Mesodermal cell (in vitro differentiated cells): Measurements from ENCODE around the gene HCAR1.
"Not testable (repeated sequence)": the region's sequence is repeated elsewhere in the genome, so short reads cannot be mapped to it uniquely, and the experiment has no call there.

Source experiments
- H3K27ac ChIP-seq: 2 replicates; pipeline ENCODE4 v1.7.0; 2013; ENCODE audit warnings: mild to moderate bottlenecking, low read depth, low read length, moderate library complexity; ENCODE audit not compliant: severe bottlenecking
- H3K36me3 ChIP-seq: 2 replicates; pipeline ENCODE4 v1.7.1; 2013; ENCODE audit warnings: mild to moderate bottlenecking, low read length, moderate library complexity; ENCODE audit not compliant: control insufficient read depth, insufficient read depth
- H3K4me1 ChIP-seq: one replicate; pipeline ENCODE4 v1.7.1; 2013; ENCODE audit warnings: mild to moderate bottlenecking, low read length; ENCODE audit not compliant: insufficient read depth, control insufficient read depth, poor library complexity, severe bottlenecking
- H3K4me3 ChIP-seq: 2 replicates; pipeline ENCODE4 v1.7.0; 2013; ENCODE audit warnings: low read length, control low read depth, mild to moderate bottlenecking; ENCODE audit not compliant: insufficient read depth, poor library complexity, severe bottlenecking; ENCODE audit errors: extremely low read depth
- H3K9me3 ChIP-seq: 2 replicates; pipeline ENCODE4 v1.7.1; 2013; ENCODE audit warnings: mild to moderate bottlenecking, low read length, moderate library complexity; ENCODE audit not compliant: control insufficient read depth
- WGBS, 2 experiments: methylation state at CpG; one replicate each; pipeline ENCODE4 v1.1.5; 2013; ENCODE audit warnings: missing lambda C conversion rate in 2 of 2; ENCODE audit not compliant: insufficient coverage in 2 of 2; 5-methylcytosine and 5-hydroxymethylcytosine counted together

Gene HCAR1

DNA sequence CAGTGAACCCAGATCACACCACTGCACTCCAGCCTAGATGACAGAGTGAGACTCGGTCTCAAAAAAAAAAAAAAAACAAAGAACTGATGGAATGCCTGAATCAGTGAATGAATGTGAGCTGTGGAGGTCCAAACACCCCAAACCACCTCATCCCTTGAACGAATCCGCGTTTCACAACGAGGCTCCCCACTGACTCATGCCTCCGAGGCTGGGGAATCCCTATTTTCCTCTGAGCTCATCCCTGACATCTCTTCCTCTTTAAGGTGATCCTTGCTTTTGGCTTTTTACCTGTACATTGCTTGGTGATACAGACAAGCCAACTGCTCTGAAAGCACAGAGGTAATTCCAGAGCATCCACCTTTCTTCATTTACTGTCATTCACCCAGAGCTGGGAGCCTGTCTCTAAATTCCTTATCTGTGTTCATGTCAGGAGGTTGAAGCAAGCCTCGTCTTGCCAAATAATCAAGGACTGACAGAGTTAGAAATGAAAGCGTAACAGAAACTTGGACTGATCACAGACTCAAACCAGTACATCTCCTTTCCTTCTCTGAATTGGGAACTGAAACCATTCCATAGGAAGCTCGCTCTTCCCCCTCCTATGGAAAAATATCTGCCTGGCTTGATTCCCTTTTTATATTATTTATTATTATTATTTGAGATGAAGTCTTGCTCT, 30.5 kb downstream of the HCAR1 start:
- not testable (repeated sequence) for H3K9me3 ChIP-seq, H3K4me3 ChIP-seq, H3K27ac ChIP-seq, H3K36me3 ChIP-seq, H3K4me1 ChIP-seq
- no CpG with 5 or more reads among the region's 9 CpGs for WGBS, 2 experiments

- H3K27ac ChIP-seq, H3K9me3 ChIP-seq, H3K4me1 ChIP-seq, H3K36me3 ChIP-seq, H3K4me3 ChIP-seq: not testable (repeated sequence)
- no CpG with 5 or more reads among the region's 2 CpGs for WGBS, 2 experiments
Observed at GRCh38 chr12:122696922-122697321, 33.7 kb downstream of the HCAR1 start.

- Histone ChIP-seq H3K9me3 (no peaks in the 10 kb centered on the region), H3K36me3 (no peaks in the 10 kb centered on the region), H3K4me3 (no peak overlapping the region), H3K4me1 (no peaks in the 10 kb centered on the region), H3K27ac (no peak overlapping the region)
- WGBS, 2 experiments, result 93% methylated on average over 3 of the region's 3 CpGs; no CpG with 5 or more reads in 1 of the 2 experiments
Observed at GRCh38 chr12:122691566-122691965, 39.1 kb downstream of the HCAR1 start.

DNA sequence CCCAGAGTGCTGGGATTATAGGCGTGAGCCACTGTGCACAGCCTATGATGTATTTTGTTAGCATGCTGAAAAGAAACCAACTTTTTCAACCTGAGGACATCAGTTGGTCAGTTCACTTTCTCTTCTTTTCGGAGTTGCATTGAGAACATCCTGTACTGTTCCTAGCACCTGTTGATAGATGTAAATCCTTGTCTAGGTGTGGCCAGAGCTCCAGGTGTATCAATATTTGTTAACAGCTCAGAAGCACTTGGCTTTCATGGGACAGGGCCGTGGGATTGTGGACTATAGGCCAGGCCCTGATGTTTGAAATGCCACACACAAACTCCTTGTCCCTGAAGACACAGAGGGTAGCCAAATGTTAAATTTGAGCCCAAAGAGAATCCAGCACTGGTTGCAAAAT, 42.4 kb downstream of the HCAR1 start:
- Histone ChIP-seq H3K27ac (no peak overlapping the region), H3K9me3 (no peaks in the 10 kb centered on the region), H3K36me3 (no peaks in the 10 kb centered on the region), H3K4me1 (no peaks in the 10 kb centered on the region), H3K4me3 (no peak overlapping the region)
- WGBS, 2 experiments, result 89 to 90% methylated on average over 2 to 3 of the region's 3 CpGs

GRCh38 chr12:122687086-122687485, 43.6 kb downstream of the HCAR1 start:
- Histone ChIP-seq H3K4me3 (no peak overlapping the region), H3K27ac (no peak overlapping the region), H3K9me3 (no peaks in the 10 kb centered on the region), H3K4me1 (no peaks in the 10 kb centered on the region), H3K36me3 (no peaks in the 10 kb centered on the region)
- WGBS, 2 experiments, result 87 to 88% methylated on average over 5 of the region's 5 CpGs

DNA sequence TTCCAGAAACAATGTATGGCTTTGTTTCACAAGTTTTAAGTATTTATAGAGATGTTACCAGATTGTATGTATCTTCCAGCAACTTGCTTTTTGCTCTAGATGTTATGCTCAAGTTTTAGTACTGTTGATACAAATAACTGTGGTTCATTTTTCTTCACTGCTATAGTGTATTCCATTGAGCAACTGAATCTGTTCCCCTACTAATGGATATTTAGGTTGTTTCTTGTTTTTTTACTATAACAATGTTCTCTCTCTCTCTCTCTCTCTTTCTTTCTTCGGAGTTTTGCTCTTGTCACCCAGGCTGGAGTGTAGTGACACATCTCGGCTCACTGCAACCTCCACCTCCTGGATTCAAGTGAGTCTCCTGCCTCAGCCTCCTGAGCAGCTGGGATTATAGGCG, 44.1 kb downstream of the HCAR1 start:
- WGBS, 2 experiments, result 76% methylated on average over 2 of the region's 3 CpGs; no CpG with 5 or more reads in 1 of the 2 experiments

DNA sequence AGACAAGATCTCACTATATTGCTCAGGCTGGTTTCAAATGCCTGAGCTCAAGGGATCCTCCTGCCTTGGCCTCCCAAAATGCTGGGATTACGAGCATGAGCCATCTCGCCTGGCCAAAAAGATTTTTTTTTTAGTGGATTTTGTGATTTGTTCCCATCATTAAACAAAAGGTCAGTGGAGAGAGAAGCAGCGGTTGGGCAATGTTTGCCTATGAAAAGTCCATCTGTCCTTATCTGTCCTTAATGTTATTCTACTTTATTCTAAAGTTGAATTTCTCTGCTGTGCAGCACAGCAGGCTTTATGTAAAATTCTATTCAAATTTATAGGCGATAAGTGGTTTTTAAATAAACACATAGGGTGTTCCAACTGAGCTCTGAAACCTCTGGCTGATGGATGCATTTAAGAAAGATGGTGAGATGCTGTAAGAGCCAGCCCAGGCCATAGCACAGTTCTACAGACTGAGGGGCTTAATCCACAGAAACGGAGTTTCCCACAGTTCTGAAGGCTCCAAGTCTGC, 46.3 kb downstream of the HCAR1 start:
- Histone ChIP-seq H3K4me1 (peaks cover 3% of the 10 kb centered on the region), H3K36me3 (no peaks in the 10 kb centered on the region), H3K27ac (no peak overlapping the region), H3K9me3 (no peaks in the 10 kb centered on the region), H3K4me3 (no peak overlapping the region)
- 41 to 88% methylated on average over 2 of the region's 5 CpGs for WGBS, 2 experiments

More for the DNA sequence above, 44.1 kb downstream of the HCAR1 start:
- no peaks in the 10 kb centered on the region for H3K36me3 ChIP-seq
- no peak overlapping the region for H3K4me3 ChIP-seq
- H3K9me3 ChIP-seq, result no peaks in the 10 kb centered on the region
- no peaks in the 10 kb centered on the region for H3K4me1 ChIP-seq
- H3K27ac ChIP-seq, result no peak overlapping the region

DNA sequence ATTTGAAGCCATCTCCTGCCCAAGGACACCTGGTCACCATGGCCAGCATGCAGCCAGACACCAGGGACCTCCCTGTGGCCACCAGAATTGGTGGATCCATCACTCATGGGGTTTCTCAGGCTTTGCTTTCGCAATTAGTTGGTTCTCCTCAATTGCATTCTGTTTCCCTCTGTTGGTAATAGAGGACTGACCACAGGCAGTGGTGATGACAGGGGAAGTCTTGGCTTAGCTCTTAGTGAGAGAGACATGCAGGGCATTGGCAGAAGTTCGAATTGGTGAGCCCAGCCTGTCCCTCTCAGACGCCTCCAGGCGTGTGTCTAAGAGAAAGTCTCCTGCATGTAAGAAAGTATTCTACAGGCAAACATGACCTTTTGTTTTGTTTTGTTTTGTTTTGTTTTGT, 48.8 kb downstream of the HCAR1 start:
- Histone ChIP-seq H3K36me3 (no peaks in the 10 kb centered on the region), H3K4me3 (no peak overlapping the region), H3K4me1 (peaks cover 10% of the 10 kb centered on the region), H3K27ac (no peak overlapping the region), H3K9me3 (no peaks in the 10 kb centered on the region)
- 91 to 94% methylated on average over 4 of the region's 4 CpGs for WGBS, 2 experiments

GRCh38 chr12:122680989-122681388, 49.7 kb downstream of the HCAR1 start:
- H3K4me1 ChIP-seq, H3K4me3 ChIP-seq, H3K9me3 ChIP-seq, H3K36me3 ChIP-seq, H3K27ac ChIP-seq: not testable (repeated sequence)
- WGBS, 2 experiments, result 83 to 89% methylated on average over 6 of the region's 6 CpGs

GRCh38 chr12:122676781-122677180, 53.9 kb downstream of the HCAR1 start:
- not testable (repeated sequence) for H3K4me1 ChIP-seq, H3K4me3 ChIP-seq, H3K36me3 ChIP-seq, H3K9me3 ChIP-seq, H3K27ac ChIP-seq
- 92 to 95% methylated on average over 16 to 22 of the region's 32 CpGs for WGBS, 2 experiments
